GM18870 (cell line): ENCODE data around the gene RAB3A.
"Not testable (repeated sequence)": the region's sequence is repeated elsewhere in the genome, so short reads cannot be mapped to it uniquely, and the experiment has no call there.

Source experiments
- ATAC-seq: cut with Tn5 transposase; IDR thresholded peaks from one replicate; pipeline ENCODE4 v1.9.1; 2021; ENCODE audit warnings: moderate library complexity; ENCODE audit not compliant: unreplicated experiment

The RAB3A gene

DNA sequence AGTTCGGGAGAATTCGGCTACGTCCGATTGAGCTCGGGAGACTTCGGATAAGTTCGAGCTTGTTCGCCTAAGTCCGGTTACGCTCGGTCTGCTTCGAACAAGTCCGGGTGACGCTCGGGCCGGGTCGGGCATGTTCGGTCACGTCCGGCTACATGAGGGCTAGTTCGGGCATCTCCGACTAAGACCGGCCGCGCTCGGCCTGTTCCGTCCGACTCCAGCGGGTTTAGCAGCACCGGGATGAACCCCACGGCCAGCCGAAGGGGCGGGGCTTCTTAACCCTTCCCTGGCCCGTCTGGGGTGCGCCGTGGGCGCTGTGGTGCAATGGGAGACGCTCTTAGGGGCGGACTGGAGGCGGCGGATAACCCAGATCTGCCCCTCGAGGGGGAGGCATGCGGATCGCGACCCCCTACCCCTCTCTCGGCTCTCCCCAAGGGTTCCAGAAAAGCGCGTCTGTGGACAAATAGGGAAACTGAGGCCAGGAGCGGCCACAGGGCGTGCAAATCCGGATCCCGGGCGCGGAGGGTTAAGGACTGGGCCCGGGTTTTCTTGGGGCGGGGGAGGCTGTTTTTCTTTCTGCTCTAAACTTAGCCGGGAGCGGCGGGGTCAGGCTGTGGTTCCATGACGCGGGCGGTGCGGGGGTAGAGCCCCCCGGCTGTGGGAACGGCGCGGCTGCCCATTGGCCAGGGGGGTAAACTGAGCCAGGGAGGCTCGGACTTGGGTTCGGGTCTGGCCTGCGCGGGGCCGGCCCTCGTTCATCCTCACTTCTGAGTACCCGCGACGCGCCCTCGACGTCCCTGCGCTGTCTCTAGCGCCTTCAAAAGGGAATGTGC, 20.9 kb upstream of the RAB3A start:
- ATAC-seq: peak; percentile 77

DNA sequence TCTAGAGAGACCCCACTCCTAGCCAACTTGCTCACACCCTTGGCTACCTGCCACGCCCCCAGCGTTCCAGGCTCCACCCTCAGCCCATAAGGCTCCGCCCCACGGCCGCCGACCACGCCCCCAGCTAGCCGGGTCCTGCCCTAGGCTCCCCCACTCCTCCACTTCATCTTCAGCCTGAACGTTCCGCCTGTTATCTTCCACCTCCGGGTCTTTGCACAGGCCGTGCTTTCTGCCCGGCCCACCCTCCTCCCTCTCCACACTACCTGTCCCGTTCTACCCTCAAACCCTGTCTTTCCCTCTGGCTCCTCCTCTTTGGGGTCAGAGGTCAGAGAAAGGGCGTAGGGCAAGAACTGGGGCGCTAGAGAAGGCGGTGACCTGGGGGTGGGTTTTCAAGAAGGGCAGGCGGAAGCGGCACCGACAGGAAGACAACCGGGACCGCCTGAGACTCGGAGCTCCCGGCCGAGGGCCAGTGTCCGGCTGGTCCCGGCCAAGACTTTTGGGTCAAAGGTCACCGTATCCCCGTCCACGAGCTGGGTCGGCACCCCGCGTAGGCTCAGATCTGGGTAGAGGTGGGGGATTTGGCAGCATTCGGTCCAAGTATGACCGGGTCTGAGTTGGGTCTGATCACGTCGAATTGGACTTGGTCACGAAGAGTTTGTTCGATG, 20.1 kb upstream of the RAB3A start:
- peak; percentile 13 for ATAC-seq

DNA sequence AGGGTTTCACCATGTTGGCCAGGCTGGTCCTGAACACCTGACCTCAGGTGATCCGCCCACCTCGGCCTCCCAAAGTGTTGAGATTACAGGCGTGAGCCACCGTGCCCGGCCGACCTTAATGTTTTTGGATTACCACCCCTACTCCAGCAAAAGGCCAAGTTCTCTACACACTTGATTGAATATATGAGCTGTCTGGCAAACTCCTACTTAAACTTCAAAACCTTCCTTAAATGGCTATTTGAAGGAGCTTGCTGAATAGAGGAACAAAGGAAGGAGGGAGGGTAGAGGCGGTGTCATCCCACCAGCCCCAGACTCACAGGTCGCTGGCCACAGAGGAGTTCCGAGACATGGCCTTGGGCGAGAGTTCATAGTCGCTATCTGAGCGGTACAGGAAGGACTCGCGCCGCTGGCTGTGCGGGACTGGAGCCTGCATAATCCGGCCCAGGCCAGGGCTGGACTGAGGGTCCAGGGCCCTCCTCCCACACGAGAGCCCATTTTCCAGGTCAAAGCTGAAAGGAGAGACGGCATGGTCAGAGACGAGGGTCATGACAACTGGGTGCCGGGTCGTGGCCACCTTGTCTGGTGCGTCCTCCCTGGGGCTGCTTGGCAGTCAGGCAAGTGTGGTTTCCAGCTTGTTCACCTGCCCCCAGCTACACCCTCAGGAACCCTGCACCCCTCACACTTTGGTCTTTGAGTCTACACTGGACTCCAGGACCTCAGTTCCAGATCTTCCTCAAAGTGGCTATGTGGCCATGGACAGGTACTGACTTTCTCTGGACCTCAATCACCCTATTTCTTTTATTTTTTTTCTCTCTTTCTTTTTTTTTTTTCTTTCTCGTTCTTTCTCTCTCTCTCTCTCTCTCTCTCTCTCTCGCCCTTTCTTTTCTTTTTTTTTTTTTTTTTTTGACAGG, 18.2 kb upstream of the RAB3A start:
- ATAC-seq: no peak

DNA sequence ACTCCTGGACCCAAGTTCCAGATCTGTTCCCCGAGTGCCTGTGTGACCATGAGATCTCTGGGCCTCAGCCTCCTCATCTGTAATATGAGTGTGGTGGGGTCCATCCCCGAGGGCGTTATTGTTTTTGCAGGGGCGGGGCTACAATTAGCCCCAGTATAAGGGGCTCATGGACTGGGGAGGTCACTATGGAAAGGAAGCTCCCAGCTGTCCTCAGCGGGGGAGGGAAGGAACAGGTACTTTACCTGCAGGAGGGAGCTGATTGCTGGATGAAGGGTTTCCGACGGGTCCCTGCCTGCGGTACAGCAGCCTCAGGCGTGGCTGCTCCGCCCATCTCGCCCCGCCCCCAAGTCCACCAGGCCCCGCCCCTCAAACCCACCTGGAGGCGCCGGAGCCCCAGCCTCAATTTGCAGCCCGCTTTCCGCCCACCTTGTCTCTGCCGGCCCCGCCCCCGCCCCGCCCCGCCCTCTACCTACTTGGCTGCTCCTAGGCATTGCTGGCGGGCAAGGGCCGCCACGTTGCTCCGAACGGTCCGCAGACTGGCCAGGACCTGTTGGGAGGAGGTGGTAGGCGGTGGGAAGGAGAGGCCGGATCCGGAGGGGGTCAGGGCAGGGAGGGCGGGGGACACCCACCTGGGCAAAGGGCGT, 16.9 kb upstream of the RAB3A start:
- ATAC-seq: no peak

DNA sequence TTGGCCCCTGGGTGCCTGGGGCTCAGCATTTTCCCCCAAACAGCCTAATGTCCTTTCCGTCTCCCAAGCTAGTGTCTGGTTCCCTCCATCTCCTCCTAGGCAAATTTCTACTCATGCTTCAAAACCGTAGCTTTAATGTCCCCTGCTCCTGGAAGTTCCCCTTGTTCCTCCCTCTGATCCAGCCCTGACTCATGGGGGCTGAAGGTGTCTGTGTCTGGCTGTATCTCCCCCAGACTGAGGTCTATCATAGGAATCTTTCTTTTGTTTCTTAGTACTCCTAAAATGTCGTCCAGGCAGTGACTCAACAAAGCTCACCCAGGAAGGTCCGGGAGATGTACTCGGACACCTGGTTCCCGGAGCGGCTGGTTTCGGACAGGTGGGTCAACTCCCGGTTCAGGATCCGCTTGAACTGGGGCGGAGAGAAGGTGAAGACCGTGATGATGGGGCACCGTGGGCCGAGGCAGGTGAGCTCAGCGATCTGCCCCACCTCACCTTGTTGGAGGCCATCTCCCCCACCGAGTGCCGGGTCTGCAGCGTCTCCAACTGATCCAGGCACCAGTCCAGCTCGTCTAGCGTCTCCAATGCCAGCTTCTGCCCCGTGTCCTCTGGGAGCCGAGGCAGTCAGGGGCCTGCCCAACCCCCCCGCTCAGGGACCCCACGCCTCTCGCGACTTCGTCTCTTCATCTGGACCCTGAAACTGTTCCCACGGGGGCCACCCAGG, 16.2 kb upstream of the RAB3A start:
- no peak for ATAC-seq

DNA sequence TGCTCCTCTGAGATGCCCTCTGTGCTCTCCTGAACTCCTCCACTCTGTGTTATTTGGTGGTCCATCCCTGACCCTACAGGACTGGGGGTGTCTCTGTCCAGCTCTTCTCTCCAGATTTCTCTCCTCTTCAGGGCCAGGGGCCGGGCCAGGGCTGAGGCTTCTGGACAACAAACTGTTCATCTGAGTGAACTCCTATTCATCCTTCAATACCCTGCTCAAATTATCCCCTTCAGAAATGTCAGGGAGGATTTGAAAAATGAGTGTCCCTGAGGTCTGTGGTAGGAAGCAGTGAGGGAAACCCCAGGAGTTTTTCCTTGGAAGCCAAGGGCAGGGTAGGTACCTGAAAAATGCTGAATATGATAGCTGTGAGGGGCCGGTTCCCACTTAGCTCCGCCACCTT, 14.8 kb upstream of the RAB3A start:
- no peak for ATAC-seq

DNA sequence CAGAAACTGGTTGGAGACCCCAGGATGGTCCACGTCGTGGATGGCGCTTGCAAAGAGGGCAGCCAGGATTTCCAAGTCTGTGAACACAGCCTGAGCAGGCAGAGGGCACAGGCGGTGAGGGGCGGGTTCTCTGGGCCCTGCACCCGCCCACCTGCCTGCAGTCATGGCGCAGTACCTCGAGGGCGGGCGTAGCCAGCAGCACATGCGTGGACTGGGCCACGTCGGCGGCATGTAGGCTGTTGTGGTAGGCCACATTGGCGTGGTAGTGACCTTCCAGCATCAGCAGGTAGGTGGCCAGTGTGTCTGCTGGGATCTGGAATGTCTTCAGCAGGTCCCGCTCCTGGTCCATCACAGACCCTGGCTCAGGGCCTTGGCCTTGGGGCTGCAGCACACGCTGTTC, 14.3 kb upstream of the RAB3A start:
- no peak for ATAC-seq

DNA sequence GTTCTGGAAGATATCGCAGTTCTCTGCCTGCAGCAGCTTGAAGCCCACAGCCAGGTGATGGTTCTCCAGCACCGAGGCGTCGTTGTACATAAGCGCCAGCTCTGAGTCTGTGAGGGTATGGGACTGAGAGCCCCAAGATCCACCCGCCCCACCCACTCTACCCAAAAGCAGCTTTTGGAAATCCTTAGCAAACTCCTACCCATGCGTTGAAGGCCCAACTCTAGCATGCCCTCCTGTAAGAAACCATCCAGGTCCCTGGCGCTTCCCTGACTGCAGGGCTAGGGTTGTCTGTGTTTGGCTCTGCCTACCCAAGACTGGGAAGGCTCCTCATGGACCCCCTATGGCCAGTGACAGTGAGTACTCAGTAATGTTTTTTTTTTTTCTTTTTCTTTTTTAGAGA, 12.9 kb upstream of the RAB3A start:
- ATAC-seq: no peak

DNA sequence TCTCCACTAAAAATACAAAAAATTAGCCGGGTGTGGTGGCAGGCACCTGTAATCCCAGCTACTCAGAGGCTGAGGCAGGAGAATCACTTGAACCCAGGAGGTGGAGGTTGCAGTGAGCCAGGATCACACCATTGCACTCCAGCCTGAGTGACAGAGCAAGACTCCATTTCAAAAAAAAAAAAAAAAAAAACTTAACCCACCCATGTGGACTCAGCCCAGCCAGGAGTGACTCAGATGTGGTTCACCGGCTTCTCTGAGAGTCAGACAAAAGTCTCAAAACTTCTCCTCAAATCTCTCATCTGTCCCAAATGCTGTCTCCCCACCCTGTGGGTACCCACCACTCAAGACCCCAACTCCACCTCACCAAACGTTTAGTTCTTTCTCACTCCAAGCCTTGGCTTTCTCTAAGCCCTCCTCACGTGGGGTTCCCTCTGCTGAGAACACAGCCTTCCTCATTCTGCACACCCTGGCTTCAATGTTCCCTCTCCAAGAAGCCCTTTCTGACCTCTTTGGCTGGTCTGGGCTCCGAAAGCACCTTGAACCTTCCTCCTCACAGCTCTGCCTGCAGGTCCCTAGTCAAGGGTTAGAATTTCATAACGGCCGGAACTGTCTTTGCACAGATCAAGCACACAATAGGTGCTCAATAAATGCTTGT, 11.1 kb upstream of the RAB3A start:
- no peak for ATAC-seq

DNA sequence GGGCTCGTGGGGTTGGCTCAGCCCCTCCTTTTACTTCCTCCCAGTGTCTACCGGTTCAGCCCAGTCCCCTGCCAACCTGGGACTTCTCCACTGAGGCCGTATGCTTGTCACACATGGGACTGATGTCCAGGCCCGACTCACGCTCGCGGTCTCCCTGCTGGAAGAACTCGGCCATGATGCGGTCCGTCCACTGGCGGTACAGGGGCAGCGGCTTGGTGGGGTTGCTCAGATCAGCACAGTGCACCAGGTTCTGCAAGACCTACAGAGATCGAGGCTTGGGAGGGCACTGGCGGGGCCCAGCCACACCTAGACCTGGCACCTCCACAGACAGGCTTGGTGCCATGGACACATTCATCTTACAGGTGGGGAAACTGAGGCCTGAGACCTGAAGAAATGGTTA, 7.8 kb upstream of the RAB3A start:
- no peak for ATAC-seq

DNA sequence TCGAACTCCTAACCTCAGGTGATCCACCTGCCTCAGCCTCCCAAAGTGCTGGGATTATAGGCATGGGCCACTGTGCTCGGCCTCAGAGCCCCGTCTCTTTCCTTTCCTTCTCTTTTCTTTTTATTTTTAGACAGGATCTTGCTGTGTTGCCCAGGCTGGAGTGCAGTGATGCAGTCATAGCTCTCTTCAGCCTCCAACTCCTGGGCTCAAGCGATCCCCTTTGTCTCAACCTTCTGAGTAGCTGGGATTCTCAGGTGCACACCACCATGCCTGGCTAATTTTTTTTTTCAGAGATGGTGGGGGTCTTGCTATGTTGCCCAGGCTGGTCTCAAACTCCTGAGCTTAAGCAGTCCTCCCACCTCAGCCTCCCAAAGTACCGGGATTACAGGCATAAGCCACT, 6.1 kb upstream of the RAB3A start:
- not testable (repeated sequence) for ATAC-seq

DNA sequence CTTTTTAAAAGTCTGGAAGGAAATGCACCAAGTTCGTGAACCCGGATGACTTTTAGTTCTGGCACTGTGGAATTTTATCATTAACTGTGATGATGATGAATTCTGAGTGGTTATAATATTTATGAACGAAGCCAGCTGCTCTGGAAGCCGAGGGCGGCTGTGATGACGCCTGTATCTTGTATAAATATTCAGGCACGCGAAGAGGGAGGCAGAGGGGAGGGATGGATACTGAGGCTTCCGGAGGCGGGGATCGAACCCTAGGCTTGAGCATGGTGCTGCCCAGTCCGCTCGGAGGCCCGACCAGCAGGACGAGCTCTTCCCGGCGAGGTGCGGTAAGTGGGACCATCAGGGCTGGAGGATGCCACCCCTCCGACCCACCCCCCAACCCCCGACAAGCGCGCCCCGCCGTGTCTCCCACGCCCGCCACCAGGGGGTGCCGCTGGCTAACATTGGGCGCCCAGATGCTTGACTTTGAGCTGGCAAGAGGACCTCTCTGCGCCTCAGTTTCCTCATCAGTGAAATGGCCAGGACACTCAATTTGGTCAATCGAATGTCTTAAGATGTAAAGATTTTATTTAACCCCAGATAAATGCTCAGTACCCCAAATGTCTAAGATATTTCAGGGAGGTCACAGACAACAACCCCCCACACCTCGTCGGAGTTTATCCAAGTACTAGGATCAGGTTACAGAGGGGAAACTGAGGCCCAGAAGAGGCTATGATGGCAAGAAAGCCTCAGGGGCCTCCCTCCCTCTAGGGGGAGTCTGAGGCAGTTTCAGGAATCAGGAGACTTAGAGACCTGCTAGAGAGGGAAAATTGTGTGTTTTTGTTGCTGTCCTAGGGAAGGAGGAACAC, 4.5 kb upstream of the RAB3A start:
- ATAC-seq: no peak

DNA sequence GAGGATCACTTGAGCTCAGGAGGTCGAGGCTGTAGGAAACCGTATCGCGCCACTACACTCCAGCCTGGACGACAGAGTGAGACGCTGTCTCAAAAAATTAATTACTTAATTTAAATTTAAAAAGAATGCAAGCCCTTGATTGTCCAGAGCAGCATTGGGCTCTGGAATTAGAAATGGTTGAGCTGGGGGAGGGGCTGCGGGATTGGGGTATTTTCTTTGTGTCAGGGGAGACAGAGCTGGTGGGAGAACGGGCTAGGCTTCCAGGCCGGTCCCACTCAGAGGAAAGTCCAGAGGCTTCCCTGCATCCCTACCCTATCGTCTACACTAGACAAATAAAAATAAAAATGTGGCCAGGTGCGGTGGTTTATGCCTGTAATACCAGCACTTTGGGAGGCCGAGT, 2.2 kb upstream of the RAB3A start:
- no peak for ATAC-seq

DNA sequence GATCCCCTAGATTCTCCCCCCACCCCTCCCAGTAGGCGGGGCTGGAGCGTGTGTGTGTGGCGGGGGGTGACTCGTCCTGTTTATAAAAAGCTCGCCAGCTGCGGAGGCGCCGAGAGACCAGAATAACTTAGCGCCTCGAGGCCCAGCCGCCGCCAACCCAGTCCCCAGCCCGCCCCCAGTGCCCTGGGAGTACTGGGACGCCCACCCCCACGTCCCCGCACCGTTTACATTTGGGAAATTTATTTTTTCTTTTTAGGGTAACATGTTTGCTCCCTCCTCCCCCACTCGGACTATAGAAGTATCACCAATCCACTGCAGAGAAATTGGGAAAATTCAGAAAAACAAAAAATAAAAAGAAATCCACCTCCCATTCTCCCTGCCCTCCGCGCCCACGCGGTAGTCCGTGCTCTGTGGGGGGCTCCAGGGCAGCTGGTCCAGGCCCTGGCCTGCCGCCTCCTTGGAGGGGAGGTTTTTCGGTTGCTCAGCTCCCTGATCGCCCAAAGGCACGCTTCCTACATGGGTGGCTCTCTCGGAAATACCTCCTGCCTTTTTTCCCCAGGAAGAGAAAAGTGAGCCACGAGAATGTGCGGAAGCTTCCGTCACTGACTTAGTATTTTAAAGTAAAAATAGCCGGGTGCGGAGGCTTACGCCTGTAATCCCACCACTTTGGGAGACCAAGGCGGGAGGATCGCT, 1.5 kb upstream of the RAB3A start:
- no peak for ATAC-seq

DNA sequence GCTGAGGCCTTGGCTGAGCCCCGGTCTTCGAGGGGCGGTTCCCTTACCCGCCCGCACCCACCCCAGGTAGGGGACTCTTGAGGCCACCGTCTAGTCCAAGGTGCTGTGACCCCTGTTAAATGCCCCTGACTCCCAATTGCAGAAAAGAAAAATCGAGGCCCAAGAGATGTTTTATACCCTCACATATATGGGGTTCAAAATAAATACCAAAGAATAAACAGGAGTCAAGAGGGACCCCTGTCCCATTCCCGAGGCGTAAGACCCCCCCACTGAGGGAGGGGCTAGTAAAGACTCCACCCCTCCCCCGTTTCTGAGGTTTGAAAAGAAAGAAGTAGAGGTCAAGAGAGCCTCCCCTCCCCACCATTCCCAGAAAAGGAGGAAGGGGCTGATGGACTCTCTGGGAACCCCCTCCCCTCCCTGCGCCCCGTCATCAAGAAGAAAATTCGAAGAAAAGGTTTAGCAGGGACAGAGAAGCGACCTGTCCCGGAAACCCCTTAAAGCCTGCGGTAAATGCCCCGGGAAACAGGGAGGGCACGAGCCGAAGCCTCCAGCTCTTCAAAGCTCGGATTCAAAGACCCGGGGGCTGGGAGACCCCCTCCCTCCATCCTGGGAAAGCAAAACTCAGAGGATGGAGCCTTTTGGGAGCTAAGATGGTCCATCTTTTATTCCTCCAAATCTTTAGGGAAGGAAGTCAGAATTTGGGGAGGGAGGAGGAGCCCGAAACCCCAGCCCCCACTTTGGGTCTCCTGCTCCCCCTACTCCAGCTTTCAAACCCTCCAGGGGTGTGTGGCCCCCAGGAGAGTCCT, 755 bp upstream of the RAB3A start:
- peak; percentile 7 for ATAC-seq

DNA sequence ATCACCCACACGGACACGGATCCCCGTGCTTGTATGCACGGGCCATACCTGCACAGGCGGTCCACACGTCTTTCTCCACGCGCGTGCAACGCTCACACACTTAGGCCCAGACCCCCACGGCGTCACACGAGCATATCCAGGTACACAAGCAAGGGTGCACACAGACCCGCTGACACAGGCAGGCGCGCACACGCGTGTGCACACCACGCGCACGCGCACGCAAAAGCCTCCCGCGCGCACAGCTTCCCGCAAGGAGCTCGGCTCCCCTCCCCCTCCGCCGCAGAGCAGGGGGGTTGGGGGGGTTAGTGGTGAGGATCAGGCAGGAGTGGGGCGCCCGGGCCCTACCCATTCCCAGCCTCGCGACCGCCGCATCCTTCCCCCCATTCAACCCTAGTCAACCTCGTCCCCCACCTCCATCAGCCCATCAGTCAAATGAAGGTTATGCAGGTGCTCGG, 407 bp downstream of the RAB3A start:
- ATAC-seq: no peak

DNA sequence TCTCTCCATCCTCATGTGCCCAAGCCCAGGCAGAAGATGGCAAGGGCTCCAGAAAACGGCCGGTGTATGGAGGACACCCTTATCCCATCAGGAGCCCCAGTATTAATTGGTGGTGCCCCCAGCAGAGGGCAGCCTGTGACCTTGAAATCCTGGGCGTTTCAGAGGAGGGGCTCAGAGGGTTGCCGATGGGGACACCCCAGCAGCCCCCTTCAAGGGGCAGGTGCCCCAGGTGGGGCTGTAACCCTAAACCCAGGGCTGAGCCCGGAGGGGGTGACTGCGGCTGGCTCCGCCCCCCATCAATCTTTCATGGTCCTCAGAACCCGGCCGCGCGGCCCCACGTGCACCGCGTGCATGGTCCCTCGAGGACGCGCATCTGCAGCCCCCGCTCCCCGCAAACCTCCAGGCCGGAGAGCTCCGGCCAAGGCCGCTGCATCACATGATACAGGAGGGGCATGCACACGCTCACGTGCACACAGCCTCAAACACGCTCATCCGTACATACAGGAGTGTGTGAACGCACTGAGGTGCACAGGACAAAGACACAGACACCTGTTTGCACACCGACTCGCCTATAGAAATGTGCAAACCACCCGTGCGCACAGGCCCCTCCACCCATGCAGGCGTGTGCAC, 949 bp downstream of the RAB3A start:
- ATAC-seq: no peak
